Hair follicular keratinocyte (primary cell): Measurements from ENCODE around the gene C2CD2. TPM values are rescaled to one million over a fixed set of nuclear protein-coding genes. Genes with fewer than 3 reads are reported as not detected.

Experiments used
- total RNA-seq: library from RNA; depleted of rRNA; stranded (reverse); fragments of >200 nt; gene quantifications from 2 replicates; pipeline ENCODE4 v1.2.3, GENCODE V29; 2015

Gene C2CD2
- 12.9 and 14.5 TPM in 2 replicates for total RNA-seq

GRCh38 chr21:41953831-41954653, at the start of gene C2CD2:
Gene C2CD2, minus strand, starts transcription at chr21:41954018. Its CDS starts 370 bp downstream, at chr21:41953648.

DNA sequence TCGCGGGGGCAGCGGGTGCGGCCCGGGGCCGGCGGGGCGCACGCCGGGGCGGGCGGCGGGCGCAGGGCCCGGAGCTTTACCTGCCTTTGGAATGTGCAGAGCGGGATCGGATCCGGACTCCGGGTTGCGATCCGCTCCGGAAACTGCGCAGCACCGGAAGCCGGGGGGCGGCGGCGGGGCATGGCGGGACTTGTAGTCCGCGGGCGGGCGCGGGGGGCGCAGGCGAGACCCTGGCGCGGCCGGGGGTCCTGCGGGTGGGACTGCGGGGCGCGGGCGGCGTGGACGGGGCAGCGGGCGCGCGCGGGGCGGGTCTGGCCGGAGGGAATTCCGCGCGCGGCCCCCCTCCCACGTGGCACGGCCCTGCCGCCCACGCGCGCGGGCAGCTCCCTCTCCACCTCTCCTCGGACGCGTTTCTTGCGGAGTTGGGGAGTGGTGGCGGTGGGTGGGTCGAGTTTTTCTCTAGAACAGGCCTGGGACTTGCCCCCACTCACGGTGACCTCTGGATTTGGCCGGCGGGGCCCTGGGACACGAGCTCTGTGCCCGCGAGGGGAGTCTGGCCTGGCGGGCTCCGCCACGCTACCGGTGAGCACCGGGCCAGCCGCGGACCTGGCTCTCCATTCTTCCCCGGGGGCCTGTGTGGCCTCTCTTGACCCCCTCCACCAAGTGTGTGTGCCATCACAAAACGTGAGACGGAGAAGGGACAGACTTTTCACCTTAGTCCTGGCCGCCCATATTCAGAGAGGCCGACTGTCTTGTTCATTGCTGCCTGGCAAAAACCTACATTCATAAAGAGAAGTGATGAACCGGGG, 74.4 kb downstream of the C2CD2 start, which contains the start of gene PRDM15:
Gene PRDM15 (minus strand): TSS at position 155 of the 809 bp plus-strand sequence. CDS start 18,981 bp downstream, outside the sequence.

Other genes with a start within 250 kb of the C2CD2 start
- 23.0 and 25.3 TPM in 2 replicates for gene RIPK4, start 187.0 kb downstream of the C2CD2 start, total RNA-seq
- gene PRDM15, start 74.7 kb downstream of the C2CD2 start, total RNA-seq = 3.7 and 4.6 TPM in 2 replicates
- 4.6 and 6.8 TPM in 2 replicates for gene ZBTB21, start 56.3 kb upstream of the C2CD2 start, total RNA-seq
- gene UMODL1, start 117.3 kb upstream of the C2CD2 start, total RNA-seq = not detected in 2 replicates